ELR (cell line): ENCODE results near the gene SARS1.
"Not testable (repeated sequence)": the region's sequence is repeated elsewhere in the genome, so short reads cannot be mapped to it uniquely, and the experiment has no call there.

ENCODE experiments used
- DNase-seq: peaks from one replicate; pipeline ENCODE4 v3.0.0-alpha.2; 2015; ENCODE audit warnings: low read depth

SARS1 gene

DNA sequence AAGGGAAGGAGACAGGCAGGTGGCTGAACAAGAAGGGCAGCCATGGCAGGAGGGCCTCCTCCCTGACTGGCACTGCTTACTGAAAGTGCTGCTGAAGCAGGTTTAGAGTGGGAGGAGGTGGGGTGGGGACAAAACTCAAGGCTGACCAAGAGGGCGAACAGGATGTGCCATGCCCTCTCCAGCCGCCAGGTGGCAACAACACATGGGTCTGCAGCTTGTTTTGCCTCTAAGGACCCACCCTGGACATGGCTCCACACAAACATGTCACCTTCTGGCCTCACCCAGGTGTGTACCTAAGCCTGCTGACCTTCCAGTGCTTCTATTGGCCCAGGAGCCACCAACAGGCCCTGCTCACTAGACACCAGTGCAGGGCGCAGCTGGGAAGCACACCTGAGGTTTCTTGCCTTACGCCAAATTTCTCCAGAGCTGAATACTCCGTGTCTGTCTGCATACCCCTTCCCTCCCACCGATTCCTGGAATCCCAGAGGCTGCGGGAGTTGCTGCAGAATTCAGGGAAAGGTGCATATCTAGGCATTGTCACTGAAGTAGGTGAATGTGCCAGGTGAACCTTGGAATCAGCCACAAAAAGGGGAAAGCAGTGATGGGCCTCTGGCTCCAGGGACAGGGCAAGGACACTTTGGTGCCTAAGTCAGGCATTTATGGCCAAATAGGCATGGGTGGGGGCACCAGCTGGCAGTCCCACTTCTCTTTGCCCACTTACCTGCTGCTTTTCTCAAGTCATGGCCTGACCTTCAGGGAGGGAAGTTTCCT lies 63.9 kb downstream of the SARS1 start:
- peak; percentile 75 for DNase-seq

DNA sequence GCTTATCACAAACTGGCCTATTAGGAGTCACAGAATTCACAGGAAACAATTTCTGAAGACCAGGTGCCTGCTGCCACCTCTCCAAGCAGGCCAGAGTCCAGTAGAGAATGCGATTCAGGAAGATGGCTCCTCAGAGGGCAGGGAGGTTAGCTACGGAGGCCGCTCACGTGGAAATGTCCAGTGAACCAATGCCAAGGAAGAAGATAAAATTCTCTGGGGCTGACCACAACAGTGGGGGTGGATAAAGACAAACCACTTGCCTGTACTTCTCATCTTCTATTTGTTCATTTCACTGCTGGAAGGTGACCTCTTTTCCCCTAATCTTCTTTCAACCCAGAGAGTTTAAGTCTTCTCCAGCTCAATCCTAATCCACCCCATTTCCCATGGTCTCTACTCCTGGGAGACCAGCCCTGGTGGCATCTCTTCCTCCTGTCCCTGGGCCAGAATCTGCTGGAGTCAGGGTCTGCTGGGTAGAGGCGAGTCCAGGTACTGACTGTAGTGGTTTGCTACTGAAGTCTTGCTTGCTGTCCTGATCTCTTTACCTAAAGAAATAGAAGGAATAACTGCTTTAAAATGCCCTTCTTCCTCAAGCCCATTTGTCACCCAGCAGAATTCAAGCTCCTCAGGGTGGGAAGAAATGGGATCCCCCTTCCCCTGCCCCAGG lies 66.0 kb downstream of the SARS1 start:
- DNase-seq: no peak

DNA sequence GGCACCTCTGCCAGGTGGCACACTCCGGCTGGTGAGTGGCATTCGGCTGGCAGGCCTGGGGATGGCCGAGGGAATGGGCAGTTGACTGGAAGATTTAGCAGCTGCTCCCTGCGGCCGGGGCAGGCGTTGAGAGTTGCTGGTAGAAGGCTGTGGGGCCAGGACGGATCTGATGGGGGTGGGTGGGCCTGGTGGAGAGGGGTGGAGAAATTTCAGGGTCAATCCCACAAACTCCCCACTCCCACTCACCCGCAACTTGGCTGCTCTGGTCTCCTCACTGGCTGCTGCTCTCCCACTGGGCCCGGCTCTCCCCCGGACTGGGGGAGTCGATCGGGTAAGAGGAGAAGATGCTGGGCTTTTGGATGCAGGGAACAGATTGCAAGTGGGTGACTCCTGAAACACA lies 67.1 kb downstream of the SARS1 start:
- no peak for DNase-seq

DNA sequence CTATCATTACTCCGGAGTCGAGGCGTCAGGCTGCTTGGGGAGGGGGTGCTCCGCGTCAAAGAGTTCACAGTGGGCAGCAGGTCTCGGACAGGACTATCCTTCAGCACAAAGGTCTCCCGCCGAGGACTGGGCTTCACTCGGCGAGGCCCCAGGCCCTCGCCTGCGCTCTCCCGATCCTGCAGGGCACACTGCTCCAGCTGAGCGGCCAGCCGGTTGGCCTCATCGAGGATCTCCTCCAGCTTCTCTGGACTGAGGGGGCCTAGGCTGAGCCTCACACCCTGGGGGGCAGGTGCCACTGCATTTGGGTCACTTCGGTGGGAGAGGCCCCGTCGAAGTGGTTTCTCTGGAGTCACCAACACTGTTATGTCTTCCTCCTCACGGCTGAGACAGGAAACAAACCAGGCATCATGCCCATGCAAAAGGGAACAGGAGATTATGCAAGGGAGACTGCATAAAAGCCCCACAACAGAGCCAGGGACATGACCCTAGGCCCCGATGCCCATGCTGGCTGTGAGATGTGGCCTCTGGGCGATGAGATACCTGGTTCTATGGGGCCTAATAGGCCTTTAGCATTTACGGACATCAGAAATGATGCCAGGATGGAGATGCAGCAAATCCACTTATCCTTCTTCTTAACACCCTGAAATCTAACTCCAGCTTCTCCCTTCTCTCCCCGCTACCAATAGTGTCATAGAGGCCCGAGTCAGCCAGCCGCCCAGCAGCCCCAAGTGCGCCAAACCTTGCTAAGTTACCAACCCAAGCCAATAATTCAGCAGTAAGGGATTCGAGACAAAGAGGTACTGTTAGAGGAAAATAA lies 68.2 kb downstream of the SARS1 start:
- DNase-seq: peak; percentile 29

DNA sequence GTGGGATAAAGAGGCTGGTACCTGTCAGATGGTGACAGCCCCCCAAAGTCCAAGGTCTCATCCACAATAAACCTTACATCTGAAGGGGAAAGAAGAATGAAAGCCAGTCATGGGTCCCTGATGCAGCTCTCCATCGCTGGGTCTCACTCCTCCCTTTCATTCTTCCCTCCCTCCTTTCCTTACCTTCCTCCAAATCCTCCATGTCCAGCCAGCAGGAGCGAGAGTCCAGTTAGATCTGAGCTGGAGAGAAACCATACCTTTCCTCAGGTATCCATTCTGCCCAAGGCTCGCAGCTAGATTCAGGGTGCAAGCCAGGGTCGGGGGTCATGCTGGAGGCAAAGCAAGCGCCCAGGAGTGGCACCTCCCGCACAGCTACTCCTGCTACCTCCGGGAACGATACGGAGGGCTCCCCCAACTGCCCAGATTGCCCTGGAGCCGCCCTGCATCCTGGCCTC lies 68.8 kb downstream of the SARS1 start:
- DNase-seq: no peak

DNA sequence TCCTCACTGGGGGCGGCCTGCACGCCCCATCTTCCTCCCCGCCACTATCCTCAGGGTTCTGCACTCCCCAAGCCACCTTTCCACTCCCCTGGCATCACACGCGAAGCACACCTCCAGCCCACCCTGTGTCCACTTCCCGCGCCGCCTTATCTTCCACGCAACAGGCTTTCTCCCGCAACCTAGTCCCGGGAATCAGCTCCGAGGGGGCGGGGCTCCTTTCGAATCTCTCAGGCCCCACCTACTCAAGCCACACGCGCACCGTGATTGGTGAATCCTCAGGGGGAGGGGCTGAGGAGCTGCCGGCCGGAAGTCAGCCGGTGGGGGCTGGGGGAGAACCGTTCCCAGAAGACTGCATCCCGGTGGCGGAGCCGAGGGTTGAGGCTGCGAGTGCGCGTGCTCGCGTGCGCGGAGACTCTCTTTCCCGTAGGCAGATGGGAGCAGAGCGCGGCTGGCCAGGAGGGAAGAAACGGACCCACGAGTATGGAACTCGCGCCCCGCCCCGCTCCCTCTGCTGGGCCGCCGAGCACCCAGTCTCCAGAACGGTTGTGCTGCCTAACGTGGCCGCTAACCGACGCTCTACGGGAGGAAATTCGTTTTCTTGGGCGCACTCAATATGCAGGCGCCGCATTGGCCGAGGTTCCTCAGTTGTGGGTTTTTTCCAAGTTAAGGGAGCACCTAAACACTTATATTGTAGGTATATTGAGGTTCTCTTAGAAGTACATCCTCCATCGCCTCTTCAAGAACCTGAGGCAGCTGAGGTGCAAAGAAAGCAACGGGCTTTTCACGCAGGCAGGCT lies 69.4 kb downstream of the SARS1 start, which contains the start of gene PSRC1:
PSRC1 (minus strand) TSS at position 194 of the 796 bp plus-strand sequence.
- peak; percentile 97 for DNase-seq

DNA sequence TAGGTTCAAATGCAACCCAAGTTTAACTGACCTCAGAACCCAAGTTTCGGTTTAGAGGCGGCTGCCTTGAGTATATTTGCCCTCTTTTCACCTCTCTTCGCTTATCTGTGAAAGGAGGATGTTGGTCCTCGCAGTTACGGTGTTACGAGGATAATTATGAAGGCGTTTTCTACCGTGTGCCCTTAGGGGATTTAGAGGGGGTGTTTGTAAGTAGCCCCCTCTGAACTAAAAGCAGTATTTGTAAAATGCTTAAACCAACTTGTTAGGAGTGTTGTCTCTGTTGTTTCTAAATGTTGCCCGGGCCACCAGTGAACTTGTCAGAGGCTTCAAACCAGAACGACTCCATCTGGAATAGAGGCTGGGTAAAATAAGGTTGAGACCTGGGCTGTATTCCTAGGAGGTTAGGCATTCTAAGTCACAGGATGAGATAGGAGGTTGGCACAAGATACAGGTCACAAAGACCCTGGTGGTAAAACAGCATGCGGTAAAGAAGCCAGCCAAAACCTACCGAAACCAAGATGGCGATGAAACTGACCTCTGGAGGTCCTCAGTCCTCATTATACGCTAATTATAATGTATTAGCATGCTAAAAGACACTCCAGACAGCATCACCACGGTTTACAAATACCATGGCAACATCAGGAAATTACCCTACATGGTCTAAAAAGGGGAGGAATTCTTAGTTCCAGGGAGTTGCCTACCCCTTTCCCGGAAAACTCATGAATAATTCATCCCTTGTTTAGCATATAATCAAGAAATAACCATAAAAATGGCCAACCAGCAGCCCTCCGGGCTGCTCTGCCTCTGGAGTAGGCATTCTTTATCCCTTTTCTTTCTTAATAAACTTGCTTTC lies 70.3 kb downstream of the SARS1 start:
- DNase-seq: no peak

DNA sequence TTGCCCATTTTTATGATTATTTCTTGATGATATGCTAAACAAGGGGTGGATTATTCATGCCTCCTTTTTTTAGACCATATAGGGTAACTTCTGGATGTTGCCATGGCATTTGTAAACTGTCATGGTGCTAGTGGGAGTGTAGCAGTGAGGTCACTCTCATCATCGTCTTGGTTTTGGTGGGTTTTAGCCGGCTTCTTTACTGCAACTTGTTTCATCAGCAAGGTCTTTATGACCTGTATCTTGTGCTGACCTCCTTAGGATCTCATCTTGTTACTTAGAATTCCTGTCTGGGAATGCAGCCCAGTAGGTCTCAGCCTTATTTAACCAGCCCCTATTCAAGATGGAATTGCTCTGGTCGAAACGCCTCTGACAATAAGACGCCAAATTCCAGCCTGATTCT lies 73.0 kb downstream of the SARS1 start:
- not testable (repeated sequence) for DNase-seq
